HG02763 (cell line): ENCODE data around the gene SESN3.
"Not testable (repeated sequence)": the region's sequence is repeated elsewhere in the genome, so short reads cannot be mapped to it uniquely, and the experiment has no call there.

Experiments used
- ATAC-seq: cut with Tn5 transposase; IDR thresholded peaks from one replicate; pipeline ENCODE4 v1.9.1; 2021; ENCODE audit warnings: mild to moderate bottlenecking, moderate library complexity; ENCODE audit not compliant: unreplicated experiment

The SESN3 gene

GRCh38 chr11:95222817-95223216 is 8.2 kb downstream of the SESN3 start:
- ATAC-seq = no peak

- no peak for ATAC-seq
Observed at GRCh38 chr11:95219599-95219998, 11.4 kb downstream of the SESN3 start.

- no peak for ATAC-seq
Observed at GRCh38 chr11:95218149-95218548, 12.9 kb downstream of the SESN3 start.

DNA sequence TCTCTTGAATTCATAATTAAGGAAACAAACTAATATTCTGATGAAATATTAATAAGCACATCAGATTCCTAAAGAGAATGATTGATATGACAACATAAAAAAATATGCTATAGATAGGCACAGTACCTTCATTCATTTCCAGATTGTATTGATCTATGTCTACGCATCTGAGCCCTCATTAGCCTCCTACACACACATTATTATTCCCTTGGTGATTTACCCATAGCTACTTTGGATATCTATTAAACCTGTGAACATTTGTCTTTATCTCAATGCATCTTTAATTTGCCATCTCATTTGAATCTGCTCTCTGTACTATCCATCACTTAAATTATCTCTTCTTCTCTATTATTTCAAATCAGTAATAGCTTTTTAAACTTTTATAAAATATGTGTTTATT is 18.4 kb downstream of the SESN3 start:
- no peak for ATAC-seq

- ATAC-seq = not testable (repeated sequence)
Observed at GRCh38 chr11:95209535-95209934, 21.5 kb downstream of the SESN3 start.

DNA sequence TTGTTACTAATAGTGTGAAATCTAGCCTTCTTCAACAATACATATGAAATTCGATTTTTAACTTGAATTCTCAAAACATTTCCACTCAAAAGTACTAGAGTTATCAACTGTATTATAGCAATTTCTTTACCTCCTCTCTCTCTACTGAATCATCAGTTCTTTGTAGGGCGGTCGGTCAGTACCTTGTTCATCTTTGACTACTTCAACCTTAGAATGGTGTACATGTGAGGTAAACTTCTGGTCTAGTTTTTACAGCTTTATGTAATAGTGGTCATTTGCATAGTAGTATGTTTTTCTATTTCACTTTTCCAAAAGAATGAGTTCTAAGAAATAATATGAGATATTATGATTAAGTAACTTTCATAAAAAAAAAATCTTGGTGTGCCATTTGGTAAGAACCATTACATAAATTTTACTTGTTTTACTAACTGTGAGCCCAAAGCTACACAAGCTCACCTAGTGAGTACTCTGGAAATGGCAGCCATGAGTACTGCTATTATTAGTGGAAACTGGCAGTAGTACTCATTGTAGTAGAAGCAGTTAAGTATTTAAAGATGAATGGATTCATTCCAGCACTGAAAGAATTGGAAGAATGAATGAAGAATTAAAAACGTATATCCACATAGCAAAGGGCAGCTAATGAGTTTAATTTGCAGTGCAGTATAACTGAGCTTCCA is 30.1 kb downstream of the SESN3 start:
- no peak for ATAC-seq

GRCh38 chr11:95195831-95196230 is 35.2 kb downstream of the SESN3 start:
- no peak for ATAC-seq

DNA sequence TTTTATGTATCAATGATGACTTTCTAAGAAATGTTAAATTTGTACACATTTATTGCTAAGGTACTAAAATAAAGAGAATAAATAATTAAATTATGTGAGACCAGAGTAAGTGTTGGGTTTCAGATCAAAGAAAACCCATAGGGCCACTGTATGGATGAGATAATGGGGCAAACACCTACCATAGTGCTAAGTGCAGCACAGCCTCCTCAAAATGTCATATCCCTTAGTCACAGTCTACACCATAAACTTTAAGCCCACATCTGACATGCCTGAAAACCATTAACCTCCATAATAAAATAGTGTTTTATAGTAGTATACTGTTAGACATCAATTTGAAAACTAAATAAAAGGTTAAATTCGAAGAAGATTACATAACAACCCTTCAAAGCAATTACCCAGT is 37.5 kb downstream of the SESN3 start:
- no peak for ATAC-seq

- no peak for ATAC-seq
Observed at GRCh38 chr11:95192717-95193116, 38.3 kb downstream of the SESN3 start.

- ATAC-seq = no peak
Observed at GRCh38 chr11:95187723-95188122, 43.3 kb downstream of the SESN3 start.

GRCh38 chr11:95182397-95182796 is 48.6 kb downstream of the SESN3 start:
- ATAC-seq = no peak

- ATAC-seq = no peak
Observed at GRCh38 chr11:95175818-95176380, 55.1 kb downstream of the SESN3 start.

DNA sequence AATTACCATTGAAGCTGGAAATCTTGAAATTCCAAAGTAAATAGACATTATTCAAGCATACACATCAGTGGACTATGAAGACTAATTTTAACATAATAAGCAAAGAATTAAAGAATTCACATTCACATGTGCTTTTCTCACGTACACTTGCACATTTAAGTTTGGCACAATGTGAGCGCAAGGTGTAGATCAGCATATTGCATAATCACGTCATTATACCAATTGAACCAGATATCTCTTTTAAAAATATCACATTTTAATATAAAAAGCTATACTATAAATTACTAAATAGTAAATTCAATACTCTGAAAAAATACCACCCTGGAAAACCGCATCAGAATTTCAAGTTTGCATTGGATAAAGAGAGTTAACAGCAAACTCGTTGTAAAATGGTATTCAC is 60.7 kb downstream of the SESN3 start:
- no peak for ATAC-seq

DNA sequence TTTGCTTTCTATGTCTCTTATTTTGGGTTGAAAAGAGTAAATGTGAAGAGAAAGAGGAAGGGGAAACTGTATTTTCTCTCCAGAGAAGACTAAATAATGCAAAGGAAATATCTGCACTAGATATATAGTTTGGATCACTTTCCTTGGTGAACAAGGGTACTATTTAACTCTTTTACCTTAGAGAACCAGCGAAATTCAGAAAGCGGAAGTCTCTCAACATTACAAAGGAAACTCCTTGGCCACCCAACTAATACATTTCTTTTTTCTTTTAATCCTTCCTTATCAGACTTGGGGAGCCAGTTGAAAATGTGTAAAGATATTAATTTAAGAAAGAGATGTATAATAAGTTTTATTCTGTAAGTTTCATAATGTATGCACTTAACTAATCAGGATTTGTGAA is 64.2 kb downstream of the SESN3 start:
- ATAC-seq = no peak

DNA sequence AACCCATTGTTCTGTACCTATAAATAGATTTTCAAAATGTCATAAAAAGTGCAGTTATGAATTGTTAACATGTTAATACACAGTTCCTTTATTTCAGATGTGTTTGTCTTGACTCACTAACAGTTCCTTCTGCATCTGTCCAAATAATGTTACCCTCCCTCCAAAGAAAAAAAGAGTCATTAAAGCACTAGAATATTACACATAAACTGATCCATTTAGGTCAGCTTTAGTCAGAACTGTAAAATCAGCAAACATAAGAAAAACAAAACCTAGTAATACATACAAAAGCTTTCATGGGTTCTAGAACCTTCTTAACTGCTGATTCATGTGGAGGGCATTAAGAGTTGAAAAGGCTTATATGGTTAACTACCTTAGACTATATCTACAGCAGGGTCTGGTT is 65.4 kb downstream of the SESN3 start:
- ATAC-seq = no peak

- no peak for ATAC-seq
Observed at GRCh38 chr11:95163106-95163505, 67.9 kb downstream of the SESN3 start.

DNA sequence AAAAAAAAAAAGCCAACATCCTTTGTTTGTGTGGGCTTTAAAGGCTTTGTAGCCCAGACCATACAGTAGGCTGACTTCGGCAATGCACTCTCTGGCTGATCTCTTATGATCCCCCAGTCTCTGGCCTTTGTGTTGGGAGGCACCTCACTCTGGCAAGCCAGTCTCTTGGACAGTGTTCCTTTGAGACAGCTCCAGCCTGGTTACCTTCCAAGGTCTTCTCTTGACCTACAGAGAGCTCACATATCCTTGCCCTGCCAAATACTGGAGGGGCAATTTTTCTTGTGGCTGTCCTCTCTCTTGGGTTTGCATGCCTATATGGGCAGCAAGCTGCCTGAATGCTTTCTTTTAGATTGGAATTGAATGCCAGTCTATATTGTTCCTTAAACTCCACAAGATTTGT is 69.8 kb downstream of the SESN3 start:
- no peak for ATAC-seq

GRCh38 chr11:95157824-95158223 is 73.2 kb downstream of the SESN3 start:
- ATAC-seq = no peak

- ATAC-seq = no peak
Observed at GRCh38 chr11:95156916-95157541, 74.0 kb downstream of the SESN3 start.

DNA sequence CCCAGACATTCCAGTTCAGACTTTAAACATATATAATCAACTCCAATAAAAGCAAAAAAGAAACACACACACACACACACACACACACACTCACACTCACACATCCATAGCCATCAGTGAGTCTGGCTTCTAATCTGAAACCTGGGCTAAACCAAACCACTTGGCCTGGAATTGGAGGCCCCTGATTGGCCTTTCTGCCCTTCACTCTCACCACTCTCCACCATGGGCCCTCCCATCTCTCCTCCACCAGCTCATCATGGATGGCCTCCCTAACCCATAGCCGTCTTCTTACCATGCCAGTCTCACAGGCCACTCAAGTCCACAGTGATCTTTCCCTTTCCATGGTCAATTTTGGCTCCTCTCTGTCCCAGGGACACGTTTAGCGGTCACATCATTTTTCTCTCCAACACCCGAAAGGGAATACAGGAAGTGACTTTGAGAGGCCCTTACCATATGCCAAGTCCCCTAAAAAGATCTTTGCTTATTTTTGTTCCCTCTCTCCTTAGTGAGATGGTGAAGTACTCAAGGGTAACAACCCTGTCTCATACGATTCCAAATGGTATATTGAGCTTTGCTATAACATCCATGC is 74.8 kb downstream of the SESN3 start:
- ATAC-seq = no peak

- ATAC-seq = no peak
Observed at GRCh38 chr11:95155385-95155784, 75.6 kb downstream of the SESN3 start.

DNA sequence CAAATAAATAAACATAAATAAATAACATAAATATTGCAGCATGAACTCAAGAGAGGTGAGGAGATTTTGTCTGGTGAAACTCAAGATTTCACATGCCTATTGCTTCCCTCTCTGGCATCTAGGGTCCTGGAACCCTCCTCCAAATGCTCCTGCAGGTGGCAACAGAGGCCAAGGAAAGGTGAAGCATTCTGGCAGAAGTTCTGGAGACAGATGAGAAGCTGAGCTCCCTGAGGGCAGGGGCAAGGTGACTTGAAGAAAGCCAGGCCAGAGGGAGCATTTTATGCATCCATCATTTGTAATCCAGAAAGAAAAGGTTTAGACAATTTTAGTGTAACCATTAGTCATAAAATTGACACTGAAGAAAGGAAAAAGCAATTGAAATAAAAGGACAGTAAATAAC is 76.5 kb downstream of the SESN3 start:
- ATAC-seq = no peak
